ENCODE data around the gene RASA2.

RASA2 gene

DNA sequence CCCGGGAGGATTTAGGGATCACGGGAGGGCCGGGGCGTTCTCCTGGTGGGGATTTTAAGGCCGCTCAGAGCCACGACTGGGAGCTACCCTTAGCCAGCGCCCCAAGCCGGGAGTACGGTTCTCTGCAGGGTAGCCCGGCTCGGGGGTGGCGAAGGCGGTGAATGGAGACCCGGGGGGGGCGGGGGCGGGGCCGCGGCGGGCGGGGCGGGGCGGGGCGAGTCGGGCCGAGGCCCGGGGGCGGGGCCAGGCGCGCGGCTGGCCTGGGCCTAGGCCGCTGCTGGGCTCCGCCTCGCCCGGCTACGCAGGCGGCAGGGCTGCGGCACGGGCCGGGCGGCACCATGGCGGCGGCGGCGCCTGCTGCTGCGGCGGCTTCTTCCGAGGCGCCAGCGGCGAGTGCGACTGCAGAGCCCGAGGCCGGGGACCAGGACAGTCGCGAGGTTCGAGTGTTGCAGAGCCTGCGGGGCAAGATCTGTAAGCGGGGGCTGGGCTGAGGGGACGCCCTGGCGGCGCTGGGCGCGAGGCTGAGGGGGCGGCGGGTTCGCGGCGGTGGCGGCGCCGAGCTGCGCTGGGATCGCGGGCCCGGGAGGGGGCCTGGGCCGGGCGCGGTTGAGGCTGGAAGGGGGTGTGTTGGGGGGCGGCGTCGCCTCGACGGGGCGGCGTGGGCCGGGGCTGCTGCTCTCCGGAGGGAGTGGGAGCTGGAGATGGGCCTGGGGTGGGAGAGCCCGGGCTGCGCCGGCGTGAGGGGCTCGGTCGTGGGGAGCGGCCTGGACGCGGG is at the start of gene RASA2:
Gene RASA2, plus strand, starts transcription at position 282 of the 775 bp plus-strand sequence. Its CDS starts 57 bp downstream, at position 339.
- DNase-seq (ENCODE audit: low spot score) = peak; percentile 91

DNA sequence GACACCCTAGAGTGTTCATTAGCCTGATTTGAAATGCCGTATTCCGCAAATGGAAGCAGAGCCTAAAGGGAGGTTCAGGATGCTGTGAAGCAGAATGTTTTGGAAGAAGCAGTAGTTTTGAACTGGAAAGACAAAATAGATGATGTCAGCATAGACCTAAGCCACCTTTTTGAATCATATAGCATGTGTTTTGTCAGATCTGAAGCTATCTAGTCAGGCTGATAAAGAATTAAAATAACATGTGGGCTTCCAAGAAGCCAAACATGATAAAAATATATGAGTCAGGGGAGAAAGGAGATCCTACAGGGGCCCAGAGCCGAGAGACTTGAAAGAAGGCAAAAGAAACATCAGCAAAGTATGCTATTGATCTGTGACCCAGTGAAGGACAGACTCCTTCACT is 47.2 kb upstream of the RASA2 start:
- no peak for DNase-seq (ENCODE audit: low spot score)

GRCh38 chr3:141440942-141441341 is 45.9 kb upstream of the RASA2 start:
- DNase-seq (ENCODE audit: low spot score) = no peak

GRCh38 chr3:141441381-141442364 is 45.2 kb upstream of the RASA2 start:
- DNase-seq (ENCODE audit: low spot score) = peak; percentile 87

- no peak for DNase-seq (ENCODE audit: low spot score)
These were observed 44.4 kb upstream of the RASA2 start for GRCh38 chr3:141442446-141442845.

DNA sequence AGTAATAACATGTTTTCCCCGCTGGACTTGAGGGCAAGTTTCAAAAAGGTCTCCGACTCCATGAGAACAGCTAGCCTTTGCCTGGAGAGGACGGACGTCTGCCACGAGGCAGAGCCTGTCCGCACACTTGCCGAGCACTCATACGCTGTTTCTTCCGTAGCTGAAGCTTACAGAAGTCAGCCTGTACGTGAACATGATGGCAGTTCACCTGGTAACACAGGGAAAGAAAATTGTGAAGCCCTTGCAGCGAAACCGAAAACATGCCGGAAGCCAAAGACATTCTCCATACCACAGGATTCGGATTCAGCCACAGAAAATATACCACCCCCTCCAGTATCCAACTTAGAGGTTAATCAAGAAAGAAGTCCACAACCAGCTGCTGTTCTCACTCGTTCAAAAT is 43.9 kb upstream of the RASA2 start:
- DNase-seq (ENCODE audit: low spot score) = no peak

DNA sequence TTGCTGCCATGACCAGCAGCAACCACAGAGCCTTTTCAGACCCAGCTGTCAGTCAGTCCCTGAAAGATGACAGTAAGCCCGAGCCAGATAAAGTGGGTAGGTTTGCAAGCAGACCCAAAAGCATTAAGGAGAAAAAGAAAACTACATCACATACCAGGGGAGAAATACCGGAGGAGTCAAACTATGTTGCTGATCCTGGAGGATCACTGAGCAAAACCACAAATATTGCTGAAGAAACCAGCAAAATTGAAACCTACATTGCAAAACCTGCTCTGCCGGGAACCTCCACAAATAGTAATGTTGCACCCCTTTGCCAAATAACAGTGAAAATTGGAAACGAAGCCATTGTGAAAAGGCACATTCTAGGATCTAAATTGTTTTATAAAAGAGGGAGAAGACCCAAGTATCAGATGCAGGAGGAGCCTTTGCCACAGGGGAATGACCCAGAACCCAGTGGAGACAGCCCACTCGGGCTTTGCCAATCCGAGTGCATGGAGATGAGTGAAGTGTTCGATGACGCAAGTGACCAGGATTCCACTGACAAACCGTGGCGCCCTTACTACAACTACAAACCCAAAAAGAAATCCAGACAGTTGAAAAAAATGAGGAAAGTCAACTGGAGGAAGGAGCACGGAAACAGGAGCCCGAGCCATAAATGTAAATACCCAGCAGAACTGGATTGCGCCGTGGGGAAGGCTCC is 42.1 kb upstream of the RASA2 start:
- DNase-seq (ENCODE audit: low spot score) = no peak

GRCh38 chr3:141445990-141446389 is 40.8 kb upstream of the RASA2 start:
- no peak for DNase-seq (ENCODE audit: low spot score)

GRCh38 chr3:141446737-141447136 is 40.1 kb upstream of the RASA2 start:
- DNase-seq (ENCODE audit: low spot score) = no peak

DNA sequence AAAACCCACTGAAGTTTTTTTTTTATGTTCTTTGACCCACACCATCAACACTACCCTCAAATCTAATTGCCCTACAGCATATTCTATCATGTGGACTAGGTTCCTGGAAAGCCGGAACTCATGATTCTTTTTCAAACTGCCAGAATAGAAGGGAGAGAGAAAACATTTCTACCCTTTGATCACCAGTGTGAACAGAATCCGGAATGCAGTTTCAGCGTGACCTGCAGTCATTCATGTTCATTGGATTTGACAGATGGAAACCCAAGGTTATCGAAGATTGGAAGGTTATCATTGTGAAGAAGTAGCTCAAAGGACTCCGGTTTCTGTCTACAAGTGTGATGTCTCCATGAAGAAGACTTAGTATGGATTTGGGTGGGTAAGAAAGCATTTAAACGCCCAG is 39.4 kb upstream of the RASA2 start:
- DNase-seq (ENCODE audit: low spot score) = no peak

DNA sequence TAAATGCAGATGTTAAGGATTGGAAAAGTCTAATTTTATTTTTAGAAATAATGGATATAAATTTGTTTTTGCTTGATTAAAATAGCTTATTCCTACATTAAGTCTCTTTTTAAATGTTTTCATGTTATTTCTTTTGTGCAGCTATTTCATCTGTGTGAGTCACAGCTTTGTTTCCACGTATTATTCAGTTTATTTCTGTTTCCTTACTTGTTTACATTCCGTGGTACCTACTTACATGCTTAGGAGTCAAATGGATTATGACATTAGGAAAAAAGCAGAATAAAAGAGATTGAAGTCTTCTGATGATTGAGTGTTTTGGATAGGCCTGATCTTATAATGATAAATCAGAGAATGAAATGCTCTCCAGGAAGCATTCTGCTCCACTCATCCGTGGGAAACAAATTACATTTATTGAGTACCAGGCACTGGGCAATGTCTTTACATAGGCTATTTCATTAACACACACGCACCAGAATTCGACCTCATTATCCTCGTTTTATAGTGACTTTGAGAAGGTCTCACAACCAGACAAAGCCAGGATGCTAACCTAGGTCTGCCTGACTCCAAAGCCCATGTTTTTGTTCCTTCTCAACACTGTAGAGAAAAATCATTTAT is 38.1 kb upstream of the RASA2 start:
- no peak for DNase-seq (ENCODE audit: low spot score)

- no peak for DNase-seq (ENCODE audit: low spot score)
These were observed 37.4 kb upstream of the RASA2 start for GRCh38 chr3:141449424-141449823.

GRCh38 chr3:141450727-141451375 is 36.0 kb upstream of the RASA2 start:
- no peak for DNase-seq (ENCODE audit: low spot score)

- peak; percentile 71 for DNase-seq (ENCODE audit: low spot score)
These were observed 34.8 kb upstream of the RASA2 start for GRCh38 chr3:141452045-141452444.

DNA sequence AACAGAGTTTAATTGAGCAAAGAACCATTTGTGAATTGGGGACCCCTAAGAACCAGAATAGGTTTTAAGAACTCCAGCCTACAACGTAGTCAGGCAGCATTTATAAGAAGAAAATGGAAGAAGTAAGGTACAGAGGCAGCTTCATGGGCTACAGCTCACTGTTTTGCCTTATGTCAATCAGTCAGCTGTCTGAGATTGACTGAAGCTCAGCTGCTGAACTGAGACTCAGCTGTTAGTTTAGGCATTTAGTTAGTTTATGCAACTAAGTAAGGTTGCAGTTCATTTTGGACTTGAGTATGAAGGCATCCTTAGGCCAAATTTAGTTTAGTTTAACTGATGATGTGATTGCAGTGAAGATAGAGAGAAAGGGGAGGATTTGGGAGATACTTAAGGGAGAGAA is 34.1 kb upstream of the RASA2 start:
- no peak for DNase-seq (ENCODE audit: low spot score)

- DNase-seq (ENCODE audit: low spot score) = no peak
These were observed 32.8 kb upstream of the RASA2 start for GRCh38 chr3:141454054-141454453.

DNA sequence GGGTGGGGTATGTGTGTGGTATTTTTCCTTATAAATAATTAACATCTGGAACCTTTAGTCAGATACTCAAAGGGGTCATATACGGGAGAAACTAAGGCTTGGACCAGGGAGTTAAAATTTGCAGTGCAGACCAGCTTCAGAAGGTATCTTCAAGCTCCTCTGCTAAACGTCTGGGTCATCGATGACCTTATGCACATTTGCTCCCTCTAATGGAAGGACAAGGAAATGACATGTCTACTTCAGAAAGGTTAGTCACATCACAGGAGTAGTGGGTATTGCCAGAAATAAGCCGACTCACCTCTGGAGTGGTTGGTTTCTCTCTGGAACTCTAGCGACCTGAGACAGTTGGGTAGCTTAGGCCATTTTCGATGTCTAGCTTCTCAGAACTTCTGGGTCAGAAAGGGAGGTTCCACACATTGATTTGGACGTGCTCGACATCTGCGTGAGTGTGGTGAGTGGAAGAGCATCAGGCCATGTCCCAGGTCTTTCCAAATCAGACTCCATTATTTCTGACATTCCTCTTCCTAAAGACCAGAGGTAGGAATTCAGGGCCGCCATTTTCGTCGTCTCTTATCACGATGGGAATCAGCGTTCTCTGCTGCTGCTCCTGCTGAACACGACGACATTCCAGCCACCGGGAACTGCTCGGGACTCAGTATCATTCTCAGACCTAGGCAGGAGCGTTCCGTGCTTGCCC is 31.8 kb upstream of the RASA2 start:
- DNase-seq (ENCODE audit: low spot score) = peak; percentile 80

GRCh38 chr3:141455603-141456300 is 31.1 kb upstream of the RASA2 start:
- no peak for DNase-seq (ENCODE audit: low spot score)

DNA sequence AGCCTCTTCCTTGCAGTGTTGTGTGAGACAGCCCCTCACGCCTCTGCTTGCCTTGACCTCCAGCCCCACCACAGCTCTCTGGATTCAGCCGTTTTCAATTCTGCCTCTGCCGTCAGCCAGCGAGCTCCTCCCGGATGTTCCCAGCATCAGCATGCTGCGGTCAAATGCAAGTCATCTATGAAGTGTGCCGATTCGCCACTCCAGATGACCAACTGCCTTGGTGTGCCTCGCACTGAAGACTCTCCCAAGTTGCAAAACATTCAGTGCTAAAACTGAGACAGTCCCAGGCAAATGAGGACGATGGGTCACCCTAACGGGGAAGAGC is 30.6 kb upstream of the RASA2 start:
- DNase-seq (ENCODE audit: low spot score) = no peak

GRCh38 chr3:141457624-141458236 is 29.1 kb upstream of the RASA2 start:
- no peak for DNase-seq (ENCODE audit: low spot score)

Data from germinal center (tissue), 1 donor.